Activated CD4-positive, CD25-positive, alpha-beta regulatory T cell treated with anti-CD3 and anti-CD28 coated beads, Interleukin-2, amount 50 U/mL, for 16 hours (primary cell): ENCODE results near the gene MYO18B.

ENCODE experiments used
- DNase-seq: peaks from one replicate; pipeline ENCODE4 v3.0.0-alpha.2; 2020; ENCODE audit warnings: low read depth, low spot score

Gene MYO18B

GRCh38 chr22:25940479-25940878 is 198.5 kb downstream of the MYO18B start:
- DNase-seq: no peak

GRCh38 chr22:25941365-25941960 is 199.5 kb downstream of the MYO18B start:
- DNase-seq: no peak

- no peak for DNase-seq
These were observed 200.3 kb downstream of the MYO18B start for GRCh38 chr22:25942115-25942855.

GRCh38 chr22:25942856-25943411 is 200.9 kb downstream of the MYO18B start:
- DNase-seq: no peak

- DNase-seq: no peak
These were observed 208.1 kb downstream of the MYO18B start for GRCh38 chr22:25950111-25950510.

- no peak for DNase-seq
These were observed 211.3 kb downstream of the MYO18B start for GRCh38 chr22:25953276-25953675.

- no peak for DNase-seq
These were observed 211.9 kb downstream of the MYO18B start for GRCh38 chr22:25953919-25954318.

- no peak for DNase-seq
These were observed 213.3 kb downstream of the MYO18B start for GRCh38 chr22:25955323-25955722.

- DNase-seq: no peak
These were observed 214.8 kb downstream of the MYO18B start for GRCh38 chr22:25956801-25957200.

GRCh38 chr22:25959818-25960774 is 218.1 kb downstream of the MYO18B start:
- DNase-seq: no peak

- no peak for DNase-seq
These were observed 219.7 kb downstream of the MYO18B start for GRCh38 chr22:25961699-25962098.

GRCh38 chr22:25962711-25963110 is 220.7 kb downstream of the MYO18B start:
- DNase-seq: no peak

- DNase-seq: no peak
These were observed 223.2 kb downstream of the MYO18B start for GRCh38 chr22:25964961-25965730.

- DNase-seq: no peak
These were observed 224.5 kb downstream of the MYO18B start for GRCh38 chr22:25966448-25966913.

GRCh38 chr22:25969286-25969685 is 227.3 kb downstream of the MYO18B start:
- no peak for DNase-seq

GRCh38 chr22:25969901-25970300 is 227.9 kb downstream of the MYO18B start:
- no peak for DNase-seq

- no peak for DNase-seq
These were observed 228.5 kb downstream of the MYO18B start for GRCh38 chr22:25970374-25970911.

GRCh38 chr22:25970999-25971811 is 229.2 kb downstream of the MYO18B start:
- DNase-seq: no peak

- no peak for DNase-seq
These were observed 230.4 kb downstream of the MYO18B start for GRCh38 chr22:25972397-25972796.

GRCh38 chr22:25976356-25976755 is 234.4 kb downstream of the MYO18B start:
- no peak for DNase-seq
